ENCODE measurements around the gene SULT1C4. TPM values are rescaled to one million over a fixed set of nuclear protein-coding genes. Genes with fewer than 3 reads are reported as not detected.

SULT1C4 gene
- polyA plus RNA-seq, 1 donor from 2014 or later: not detected

GRCh38 chr2:108417254-108417653, 39.5 kb downstream of the SULT1C4 start:
- no peaks in the 10 kb centered on the region for H3F3A ChIP-seq (ENCODE audit: insufficient read depth, low read length, poor library complexity, severe bottlenecking)
- no peak overlapping the region for H3K4me3 ChIP-seq (ENCODE audit: low read length)
- H3K9me2 ChIP-seq (ENCODE audit: insufficient read depth, low read length): no peaks in the 10 kb centered on the region
- no peak overlapping the region for H3K9ac ChIP-seq (ENCODE audit: low read length)
- no peaks in the 10 kb centered on the region for H3K27me3 ChIP-seq (ENCODE audit: insufficient read depth, low read depth, low read length)
- TF ChIP-seq EP300 (conservative IDR thresholded peaks at IDR 0.05; ENCODE audit: poor library complexity, severe bottlenecking) (no peak), CTCF (IDR thresholded peaks at IDR 0.05; ENCODE audit: poor library complexity, severe bottlenecking) (no peak), SMC3 (conservative IDR thresholded peaks at IDR 0.05; ENCODE audit: poor library complexity) (no peak), RAD21 (conservative IDR thresholded peaks at IDR 0.05) (no peak), MXI1 (conservative IDR thresholded peaks at IDR 0.05; ENCODE audit: poor library complexity, severe bottlenecking) (no peak), TAF1 (IDR thresholded peaks at IDR 0.05; ENCODE audit: low read depth) (no peak), EZH2 (IDR thresholded peaks at IDR 0.05; ENCODE audit: borderline replicate concordance, insufficient read depth, low read length, poor library complexity, severe bottlenecking) (no peak), REST (IDR thresholded peaks at IDR 0.05; ENCODE audit: borderline replicate concordance) (no peak), POLR2AphosphoS5 (IDR thresholded peaks at IDR 0.05) (no peak)
- no peak overlapping the region for H3K27ac ChIP-seq (ENCODE audit: low read length)
- H4K20me1 ChIP-seq (ENCODE audit: insufficient read depth): no peaks in the 10 kb centered on the region
- no peak overlapping the region for H3K4me2 ChIP-seq (ENCODE audit: low read length)
- no peaks in the 10 kb centered on the region for H3K9me3 ChIP-seq (ENCODE audit: low read length)
- no peaks in the 10 kb centered on the region for H3K79me2 ChIP-seq (replicated peaks; ENCODE audit: insufficient read depth, low read length)
- no peak overlapping the region for H2AFZ ChIP-seq (ENCODE audit: low read depth, low read length)
- H3K36me3 ChIP-seq (ENCODE audit: insufficient read depth, low read length): no peaks in the 10 kb centered on the region

- Histone ChIP-seq H4K20me1 (ENCODE audit: insufficient read depth) (no peaks in the 10 kb centered on the region), H3K27ac (ENCODE audit: low read length) (no peak overlapping the region), H3K27me3 (ENCODE audit: insufficient read depth, low read depth, low read length) (no peaks in the 10 kb centered on the region), H3K4me3 (ENCODE audit: low read length) (no peak overlapping the region), H3K36me3 (ENCODE audit: insufficient read depth, low read length) (no peaks in the 10 kb centered on the region), H2AFZ (ENCODE audit: low read depth, low read length) (no peak overlapping the region), H3K4me2 (ENCODE audit: low read length) (no peak overlapping the region), H3K9me2 (ENCODE audit: insufficient read depth, low read length) (no peaks in the 10 kb centered on the region), H3K9ac (ENCODE audit: low read length) (no peak overlapping the region), H3K9me3 (ENCODE audit: low read length) (no peaks in the 10 kb centered on the region), H3K79me2 (replicated peaks; ENCODE audit: insufficient read depth, low read length) (no peaks in the 10 kb centered on the region), H3F3A (ENCODE audit: insufficient read depth, low read length, poor library complexity, severe bottlenecking) (no peaks in the 10 kb centered on the region)
- TF ChIP-seq RAD21 (conservative IDR thresholded peaks at IDR 0.05): no peak
- TF ChIP-seq CTCF (IDR thresholded peaks at IDR 0.05; ENCODE audit: poor library complexity, severe bottlenecking): no peak
- no peak for TF ChIP-seq TAF1 (IDR thresholded peaks at IDR 0.05; ENCODE audit: low read depth)
- TF ChIP-seq POLR2AphosphoS5 (IDR thresholded peaks at IDR 0.05): no peak
- TF ChIP-seq REST (IDR thresholded peaks at IDR 0.05; ENCODE audit: borderline replicate concordance): no peak
- TF ChIP-seq EP300 (conservative IDR thresholded peaks at IDR 0.05; ENCODE audit: poor library complexity, severe bottlenecking): no peak
- no peak for TF ChIP-seq EZH2 (IDR thresholded peaks at IDR 0.05; ENCODE audit: borderline replicate concordance, insufficient read depth, low read length, poor library complexity, severe bottlenecking)
- TF ChIP-seq SMC3 (conservative IDR thresholded peaks at IDR 0.05; ENCODE audit: poor library complexity): no peak
- TF ChIP-seq MXI1 (conservative IDR thresholded peaks at IDR 0.05; ENCODE audit: poor library complexity, severe bottlenecking): no peak
Measured at GRCh38 chr2:108418416-108418815, 40.7 kb downstream of the SULT1C4 start.

Measured in neural cell (in vitro differentiated cells).